ENCODE measurements around the gene FSD1L. TPM values are rescaled to one million over a fixed set of nuclear protein-coding genes. Genes with fewer than 3 reads are reported as not detected.

Gene FSD1L
- total and polyA plus RNA-seq, 2 experiments from 2014 or later = 5.2 to 7.1 TPM

DNA sequence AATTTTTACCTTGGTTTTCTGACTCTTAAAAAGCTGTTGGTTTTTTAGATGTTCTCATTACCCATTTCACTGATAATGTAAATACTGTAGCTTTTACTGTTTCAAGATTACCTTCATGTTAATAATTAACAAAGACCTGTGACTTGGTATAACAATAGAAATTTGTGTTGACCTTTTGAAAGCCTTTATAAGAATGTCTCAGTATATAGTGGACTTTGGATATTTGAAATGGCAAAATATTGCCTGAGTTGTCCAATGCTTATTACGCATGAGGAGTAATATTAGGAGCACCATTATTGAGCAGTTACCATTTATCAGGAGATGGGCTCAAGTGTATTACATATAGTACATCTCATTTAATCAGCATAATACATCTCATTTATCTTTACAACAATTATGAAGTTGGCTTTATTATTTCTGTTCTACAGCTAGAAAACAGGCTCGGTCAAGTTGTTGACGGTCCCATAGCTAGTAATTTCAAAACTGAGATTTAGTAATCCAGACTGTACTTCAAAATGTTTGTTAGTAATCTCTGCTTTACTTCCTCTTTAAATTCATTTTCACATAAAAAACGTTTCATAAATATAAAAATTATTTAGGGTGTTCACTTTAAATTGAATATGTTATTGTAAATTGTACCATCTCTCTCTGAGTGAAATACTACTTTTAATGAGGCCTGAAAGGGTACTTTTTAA lies 59.4 kb downstream of the FSD1L start:
- Histone ChIP-seq H3F3A (replicated peaks; ENCODE audit: low read depth) (no peaks in the 10 kb centered on the region), H3K36me3 (ENCODE audit: insufficient read depth) (no peaks in the 10 kb centered on the region), H3K4me1 (ENCODE audit: insufficient read depth) (peaks cover 11% of the 10 kb centered on the region), H3K9me2 (ENCODE audit: insufficient read depth) (no peaks in the 10 kb centered on the region), H3K27me3 (ENCODE audit: insufficient read depth) (no peaks in the 10 kb centered on the region), H3K4me3 (no peak overlapping the region), H3K79me2 (replicated peaks; ENCODE audit: insufficient read depth) (no peaks in the 10 kb centered on the region), H3K4me2 (no peak overlapping the region), H3K27ac (ENCODE audit: low read depth) (no peak overlapping the region), H4K20me1 (replicated peaks; ENCODE audit: insufficient read depth) (no peaks in the 10 kb centered on the region), H2AFZ (no peak overlapping the region)
- H3K4me3 Mint-ChIP-seq = no peak overlapping the region
- TF ChIP-seq, protein P1, sequence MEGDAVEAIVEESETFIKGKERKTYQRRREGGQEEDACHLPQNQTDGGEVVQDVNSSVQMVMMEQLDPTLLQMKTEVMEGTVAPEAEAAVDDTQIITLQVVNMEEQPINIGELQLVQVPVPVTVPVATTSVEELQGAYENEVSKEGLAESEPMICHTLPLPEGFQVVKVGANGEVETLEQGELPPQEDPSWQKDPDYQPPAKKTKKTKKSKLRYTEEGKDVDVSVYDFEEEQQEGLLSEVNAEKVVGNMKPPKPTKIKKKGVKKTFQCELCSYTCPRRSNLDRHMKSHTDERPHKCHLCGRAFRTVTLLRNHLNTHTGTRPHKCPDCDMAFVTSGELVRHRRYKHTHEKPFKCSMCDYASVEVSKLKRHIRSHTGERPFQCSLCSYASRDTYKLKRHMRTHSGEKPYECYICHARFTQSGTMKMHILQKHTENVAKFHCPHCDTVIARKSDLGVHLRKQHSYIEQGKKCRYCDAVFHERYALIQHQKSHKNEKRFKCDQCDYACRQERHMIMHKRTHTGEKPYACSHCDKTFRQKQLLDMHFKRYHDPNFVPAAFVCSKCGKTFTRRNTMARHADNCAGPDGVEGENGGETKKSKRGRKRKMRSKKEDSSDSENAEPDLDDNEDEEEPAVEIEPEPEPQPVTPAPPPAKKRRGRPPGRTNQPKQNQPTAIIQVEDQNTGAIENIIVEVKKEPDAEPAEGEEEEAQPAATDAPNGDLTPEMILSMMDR (conservative IDR thresholded peaks at IDR 0.05; ENCODE audit: low read depth in 2 of 2) = no peak
- TF ChIP-seq CREB1 (CRISPR knock-in tag; IDR thresholded peaks at IDR 0.05; ENCODE audit: low read depth) (no peak), NANOG (IDR thresholded peaks at IDR 0.05; ENCODE audit: borderline replicate concordance) (no peak), REST (IDR thresholded peaks at IDR 0.05; ENCODE audit: unreplicated experiment) (no peak), JUNB (IDR thresholded peaks at IDR 0.05; ENCODE audit: unreplicated experiment) (no peak), STAT1 (IDR thresholded peaks at IDR 0.05; ENCODE audit: unreplicated experiment) (no peak), ZNF114 (CRISPR knock-in tag; IDR thresholded peaks at IDR 0.05) (no peak), POLR2AphosphoS5 (IDR thresholded peaks at IDR 0.05; ENCODE audit: low read depth) (no peak)
- no peaks in the 10 kb centered on the region for H3K9me3 Mint-ChIP-seq
- ATAC-seq = no peak
- H3K36me3 Mint-ChIP-seq (ENCODE audit: low read depth) = no peaks in the 10 kb centered on the region
- no peak for DNase-seq (ENCODE audit: low spot score)
- no peak overlapping the region for H3K27ac Mint-ChIP-seq
- H3K4me1 Mint-ChIP-seq = peaks cover 11% of the 10 kb centered on the region
- H3K27me3 Mint-ChIP-seq (ENCODE audit: insufficient read depth, low read depth, poor library complexity) = no peaks in the 10 kb centered on the region

- Mint-ChIP-seq H3K4me3 (no peak overlapping the region), H3K27me3 (ENCODE audit: insufficient read depth, low read depth, poor library complexity) (no peaks in the 10 kb centered on the region), H3K4me1 (peaks cover 8% of the 10 kb centered on the region), H3K9me3 (no peaks in the 10 kb centered on the region), H3K27ac (no peak overlapping the region), H3K36me3 (ENCODE audit: low read depth) (no peaks in the 10 kb centered on the region)
- no peaks in the 10 kb centered on the region for H4K20me1 ChIP-seq (replicated peaks; ENCODE audit: insufficient read depth)
- DNase-seq (ENCODE audit: low spot score) = no peak
- H3K4me2 ChIP-seq = no peak overlapping the region
- no peak overlapping the region for H3K27ac ChIP-seq (ENCODE audit: low read depth)
- ATAC-seq = no peak
- no peak overlapping the region for H3K4me3 ChIP-seq
- H3K9me2 ChIP-seq (ENCODE audit: insufficient read depth) = no peaks in the 10 kb centered on the region
- H3K27me3 ChIP-seq (ENCODE audit: insufficient read depth) = no peaks in the 10 kb centered on the region
- H3F3A ChIP-seq (replicated peaks; ENCODE audit: low read depth) = no peaks in the 10 kb centered on the region
- H3K79me2 ChIP-seq (replicated peaks; ENCODE audit: insufficient read depth) = no peaks in the 10 kb centered on the region
- H3K36me3 ChIP-seq (ENCODE audit: insufficient read depth) = no peaks in the 10 kb centered on the region
- H3K4me1 ChIP-seq (ENCODE audit: insufficient read depth) = peaks cover 8% of the 10 kb centered on the region
- H2AFZ ChIP-seq = no peak overlapping the region
- TF ChIP-seq, protein P1 (conservative IDR thresholded peaks at IDR 0.05; ENCODE audit: low read depth in 2 of 2) = no peak
- TF ChIP-seq EZH2phosphoT487 (IDR thresholded peaks at IDR 0.05; ENCODE audit: unreplicated experiment) (no peak), ZNF114 (CRISPR knock-in tag; IDR thresholded peaks at IDR 0.05) (no peak), REST (IDR thresholded peaks at IDR 0.05; ENCODE audit: unreplicated experiment) (no peak), ETS1 (IDR thresholded peaks at IDR 0.05) (no peak), POLR2AphosphoS5 (IDR thresholded peaks at IDR 0.05; ENCODE audit: low read depth) (no peak), JUNB (IDR thresholded peaks at IDR 0.05; ENCODE audit: unreplicated experiment) (no peak), EZH2 (IDR thresholded peaks at IDR 0.05; ENCODE audit: low read depth, unreplicated experiment) (no peak)
These were observed 60.7 kb downstream of the FSD1L start for GRCh38 chr9:105508530-105508929.
